Pancreas (tissue), 10 donors: Measurements from ENCODE around the gene GP1BB. TPM values are rescaled to one million over a fixed set of nuclear protein-coding genes. Genes with fewer than 3 reads are reported as not detected.

Source experiments
- ATAC-seq, 4 donors: fragments of 200-7000 bp; cut with Tn5 transposase; one replicate each; pipeline versions ENCODE4 v1.8.0 to v1.9.1; 2020; ENCODE audit warnings: mild to moderate bottlenecking in 4 of 4, moderate library complexity in 4 of 4
- DNase-seq, 6 donors: peaks; one replicate each; pipeline ENCODE4 v3.0.0-alpha.2; 2020
- FAIRE-seq: peaks from 2 replicates; lab custom pipeline; 2012; peaks lifted over from hg19 to GRCh38; lab: Jason Lieb, UNC
- H3K27ac ChIP-seq, 4 donors: fragments of 200-600 bp; sonication (generic); 1 replicate in 3 of 4; 2 replicates in 1 of 4; pipeline versions ENCODE4 v1.5.0 to v1.8.0; 2020
- H3K27me3 ChIP-seq, 4 donors: fragments of 200-600 bp; one replicate each; pipeline ENCODE4 v1.8.0; 2021
- H3K36me3 ChIP-seq, 3 donors: fragments of 200-600 bp; sonication (generic) in 1 of 3; one replicate each; pipeline versions ENCODE4 v1.5.0 to v1.8.0; 2020 to 2021
- H3K4me1 ChIP-seq, 3 donors: fragments of 200-600 bp; one replicate each; pipeline ENCODE4 v1.8.0; 2021
- H3K4me3 ChIP-seq, 4 donors: fragments of 200-600 bp; sonication (generic) in 2 of 4; one replicate each; pipeline versions ENCODE4 v1.5.0 to v1.8.0; 2020 to 2021
- H3K9me3 ChIP-seq, 4 donors: fragments of 200-600 bp; one replicate each; pipeline ENCODE4 v1.8.0; 2021
- WGBS, 2 donors: extraction: QIAGEN DNeasy Blood & Tissue Kit; methylation state at CpG; one replicate each; pipeline ENCODE4 v1.1.7; 2013; 5-methylcytosine and 5-hydroxymethylcytosine counted together
- intact Hi-C, 3 donors: fragments of 100-400 bp; cut with DNase I; formaldehyde crosslinking; loops; one replicate each; pipeline versions ENCODE4 v1.11.1 to v1.14.2; 2022
- polyA plus RNA-seq, 2 donors: library from polyadenylated mRNA; stranded (reverse); fragments of 200-250 nt; gene quantifications; one replicate each; pipeline ENCODE4 v1.2.3, GENCODE V29; 2013
- total RNA-seq, 6 donors: library from RNA; stranded (reverse); fragmentation: NEBNext Ultra II Directional in 4 of 6; extraction: Animal tissue kit (Norgen Biotek cat#: 25700) in 4 of 6; gene quantifications; one replicate each; pipeline versions ENCODE4 v1.2.1 to v1.2.4, GENCODE V29; 2021 to 2023
- TF ChIP-seq, protein P1 (sequence below), 4 donors: fragments of 200-600 bp; sonication (generic) in 3 of 4; IDR thresholded peaks; one replicate each; pipeline versions ENCODE4 v1.5.0 to v1.8.0; 2021; ENCODE audit warnings: antibody characterized with exemption in 4 of 4
- donor health status: healthy with polysubstance abuse.
- donor health status: DM: no; HTN: no; CAD: no; lungs with moderate emphysema.
- donor health status: DM: no; HTN: no; CAD: no.
- donor health status: control.
- donor health status: control.
- donor health status: Bipolar disorder and iron deficiency.
- donor health status: DM: yes; HTN: yes; CAD: no.
- donor health status: DM: no; HTN: no; CAD: no.
- donor health status: DM: no; HTN: no; CAD: no.
- donor health status: DM: yes; HTN: yes; CAD: no.

GP1BB gene
- total and polyA plus RNA-seq, 8 donors, result 1.2 to 21.2 (median 1.5) TPM; not detected in 2

DNA sequence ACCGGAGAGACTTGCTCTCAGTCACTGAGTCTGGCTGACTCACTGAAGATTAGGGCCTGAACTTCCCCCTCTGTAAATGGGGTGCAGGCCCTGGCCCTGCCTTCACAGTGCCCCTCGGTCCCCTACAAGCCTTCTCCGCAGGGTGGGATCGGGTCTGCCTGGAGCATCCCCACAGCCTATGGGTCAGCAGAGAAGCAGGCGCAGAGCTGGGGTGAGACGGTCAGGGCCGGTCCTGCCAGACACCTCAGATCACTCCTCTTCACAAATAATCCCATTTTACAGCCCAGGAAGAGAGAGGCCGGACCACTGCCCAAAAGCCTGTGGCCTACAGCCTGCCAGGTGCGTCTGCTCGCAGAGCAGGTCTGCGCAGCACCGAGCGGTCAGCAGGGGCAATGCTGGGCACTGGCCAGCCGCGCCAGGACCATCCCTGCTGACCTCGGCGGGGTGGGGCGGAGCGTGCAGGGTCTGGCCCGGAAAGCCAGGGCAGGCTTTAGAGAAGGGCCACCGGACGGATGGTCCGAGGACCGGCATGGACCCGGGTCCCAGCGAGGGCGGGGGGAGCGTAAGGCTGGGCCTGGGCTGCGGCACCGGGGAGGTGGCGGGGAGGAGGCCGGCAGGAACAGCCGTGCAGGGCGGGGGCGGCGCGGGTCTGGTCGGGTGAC is 9.6 kb upstream of the GP1BB start:
- 14 to 17% methylated on average over 31 to 38 of the region's 38 CpGs for WGBS, 2 donors
- Histone ChIP-seq H3K36me3 (no peaks in the 10 kb centered on the region), H3K27ac (no peak overlapping the region), H3K4me3 (peak overlapping the region; percentile 16 to 60 (median 40)), H3K27me3 (no peaks in the 10 kb centered on the region), H3K4me1 (peaks cover 0 to 3% (median 0%) of the 10 kb centered on the region in 3 donors), H3K9me3 (no peaks in the 10 kb centered on the region)
- peak; percentile 16 to 44 (median 32) for ATAC-seq
- DNase-seq, result peak in 3 of 6 donors; percentile 56 to 79 (median 76)
- intact Hi-C loops, result no loop called here
- TF ChIP-seq, protein P1, sequence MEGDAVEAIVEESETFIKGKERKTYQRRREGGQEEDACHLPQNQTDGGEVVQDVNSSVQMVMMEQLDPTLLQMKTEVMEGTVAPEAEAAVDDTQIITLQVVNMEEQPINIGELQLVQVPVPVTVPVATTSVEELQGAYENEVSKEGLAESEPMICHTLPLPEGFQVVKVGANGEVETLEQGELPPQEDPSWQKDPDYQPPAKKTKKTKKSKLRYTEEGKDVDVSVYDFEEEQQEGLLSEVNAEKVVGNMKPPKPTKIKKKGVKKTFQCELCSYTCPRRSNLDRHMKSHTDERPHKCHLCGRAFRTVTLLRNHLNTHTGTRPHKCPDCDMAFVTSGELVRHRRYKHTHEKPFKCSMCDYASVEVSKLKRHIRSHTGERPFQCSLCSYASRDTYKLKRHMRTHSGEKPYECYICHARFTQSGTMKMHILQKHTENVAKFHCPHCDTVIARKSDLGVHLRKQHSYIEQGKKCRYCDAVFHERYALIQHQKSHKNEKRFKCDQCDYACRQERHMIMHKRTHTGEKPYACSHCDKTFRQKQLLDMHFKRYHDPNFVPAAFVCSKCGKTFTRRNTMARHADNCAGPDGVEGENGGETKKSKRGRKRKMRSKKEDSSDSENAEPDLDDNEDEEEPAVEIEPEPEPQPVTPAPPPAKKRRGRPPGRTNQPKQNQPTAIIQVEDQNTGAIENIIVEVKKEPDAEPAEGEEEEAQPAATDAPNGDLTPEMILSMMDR (IDR thresholded peaks at IDR 0.05), result no peak
- no peak for FAIRE-seq

DNA sequence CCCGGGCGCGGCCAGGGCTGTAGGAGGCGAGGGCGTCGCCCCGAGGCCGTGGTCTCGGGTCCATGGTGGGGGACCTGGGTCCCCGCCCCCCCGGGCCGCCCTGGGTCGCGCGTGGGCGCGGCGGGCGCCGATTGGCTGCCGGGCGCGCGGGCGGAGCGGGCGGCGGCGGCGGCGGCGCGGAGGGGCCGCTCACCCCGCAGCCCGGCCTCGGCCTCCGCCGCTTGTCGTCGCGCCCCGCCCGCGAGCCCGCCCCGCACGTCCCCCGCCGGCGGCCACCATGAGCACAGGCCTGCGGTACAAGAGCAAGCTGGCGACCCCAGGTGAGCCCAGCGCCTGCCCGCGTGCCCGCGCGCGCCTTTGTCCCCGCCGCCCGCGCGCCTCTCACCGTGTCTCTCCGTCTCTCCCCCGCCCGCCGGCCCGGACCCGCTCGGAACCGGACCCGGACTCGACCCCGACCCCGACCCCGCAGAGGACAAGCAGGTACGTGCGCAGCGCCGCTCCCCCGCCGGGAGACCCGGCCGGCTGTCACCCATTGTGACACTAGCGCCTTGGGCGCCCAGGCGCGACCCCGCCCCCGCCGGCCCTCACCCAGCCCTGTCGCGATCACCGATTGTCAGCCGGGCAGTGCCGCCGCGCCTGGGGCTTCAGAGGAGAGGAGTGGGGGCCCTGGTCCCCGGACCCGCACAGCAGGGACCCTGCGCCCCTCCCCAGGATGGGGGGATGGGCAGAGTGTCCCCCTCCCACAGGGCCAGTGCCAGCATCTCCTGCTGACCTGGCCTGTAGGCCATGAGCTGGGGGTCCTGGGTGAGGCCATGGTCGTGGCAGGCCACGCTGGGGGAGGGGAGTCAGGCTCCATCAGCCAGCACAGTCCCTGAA is 8.8 kb upstream of the GP1BB start, which contains the start of gene SEPTIN5:
Gene SEPTIN5 (plus strand): TSS at position 192 of the 876 bp plus-strand sequence. CDS start 86 bp downstream, at position 278.
- Histone ChIP-seq H3K9me3 (no peaks in the 10 kb centered on the region), H3K4me1 (peaks cover 0 to 3% (median 0%) of the 10 kb centered on the region in 3 donors), H3K27ac (no peak within 1 kb of the TSS), H3K36me3 (no peaks in the 10 kb centered on the region), H3K4me3 (peak within 1 kb of the TSS; percentile 33 to 60 (median 44)), H3K27me3 (no peaks in the 10 kb centered on the region)
- 1 to 2% methylated on average over 57 to 106 of the region's 106 CpGs for WGBS, 2 donors
- FAIRE-seq, result no peak
- ATAC-seq, result peak in 3 of 4 donors; percentile 10 to 26 (median 11)
- peak in 2 of 6 donors; percentile 15 to 82 for DNase-seq
- TF ChIP-seq, protein P1 (IDR thresholded peaks at IDR 0.05), result no peak
- intact Hi-C loops, result no loop called here

DNA sequence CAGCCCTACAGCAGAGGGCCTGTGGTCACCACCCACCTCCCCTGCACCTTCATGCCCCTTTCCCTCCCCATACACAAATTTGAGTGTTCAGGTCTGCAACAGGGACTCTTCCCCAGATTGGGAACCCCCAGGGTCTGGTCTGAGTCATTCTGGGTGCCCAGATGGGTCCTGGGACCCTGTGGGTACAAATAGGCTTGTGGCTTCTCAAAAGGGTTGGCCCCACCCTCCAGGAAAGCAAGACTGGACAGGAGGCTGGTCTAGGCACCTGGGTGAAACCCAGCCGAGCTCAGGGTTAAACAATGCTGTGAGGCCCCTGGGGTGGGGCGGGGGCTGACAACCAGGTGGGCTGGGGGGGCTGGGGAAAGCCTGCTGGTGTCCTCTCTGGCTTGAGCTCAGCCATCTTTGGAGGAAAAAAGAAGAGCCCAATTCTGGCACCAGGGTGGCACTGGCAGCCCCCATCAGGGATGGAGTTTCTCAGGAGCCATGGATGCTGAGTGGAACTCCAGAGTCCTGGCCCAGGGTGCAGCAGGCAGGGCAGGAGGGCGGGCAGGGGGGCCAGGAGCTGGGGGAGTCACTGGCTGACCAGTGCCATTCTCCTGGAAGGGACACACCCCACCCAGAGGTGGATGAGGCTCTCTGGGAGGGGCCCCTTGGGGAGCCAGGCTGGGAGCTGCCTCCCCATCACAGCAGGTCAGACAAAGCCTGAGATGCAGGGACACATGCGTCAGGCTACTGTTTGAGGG is 8.0 kb upstream of the GP1BB start:
- TF ChIP-seq, protein P1 (IDR thresholded peaks at IDR 0.05), result no peak
- no peaks in the 10 kb centered on the region for H3K36me3 ChIP-seq
- WGBS, 2 donors, result 81% methylated on average over 4 of the region's 4 CpGs
- intact Hi-C loops, result no loop called here
- peaks cover 0 to 3% (median 0%) of the 10 kb centered on the region in 3 donors for H3K4me1 ChIP-seq
- H3K4me3 ChIP-seq, result peak overlapping the region; percentile 33 to 60 (median 44)
- H3K27ac ChIP-seq, result no peak overlapping the region
- H3K9me3 ChIP-seq, result no peaks in the 10 kb centered on the region
- no peak for ATAC-seq
- DNase-seq, result peak in 1 of 6 donors; percentile 55
- no peaks in the 10 kb centered on the region for H3K27me3 ChIP-seq
- no peak for FAIRE-seq

DNA sequence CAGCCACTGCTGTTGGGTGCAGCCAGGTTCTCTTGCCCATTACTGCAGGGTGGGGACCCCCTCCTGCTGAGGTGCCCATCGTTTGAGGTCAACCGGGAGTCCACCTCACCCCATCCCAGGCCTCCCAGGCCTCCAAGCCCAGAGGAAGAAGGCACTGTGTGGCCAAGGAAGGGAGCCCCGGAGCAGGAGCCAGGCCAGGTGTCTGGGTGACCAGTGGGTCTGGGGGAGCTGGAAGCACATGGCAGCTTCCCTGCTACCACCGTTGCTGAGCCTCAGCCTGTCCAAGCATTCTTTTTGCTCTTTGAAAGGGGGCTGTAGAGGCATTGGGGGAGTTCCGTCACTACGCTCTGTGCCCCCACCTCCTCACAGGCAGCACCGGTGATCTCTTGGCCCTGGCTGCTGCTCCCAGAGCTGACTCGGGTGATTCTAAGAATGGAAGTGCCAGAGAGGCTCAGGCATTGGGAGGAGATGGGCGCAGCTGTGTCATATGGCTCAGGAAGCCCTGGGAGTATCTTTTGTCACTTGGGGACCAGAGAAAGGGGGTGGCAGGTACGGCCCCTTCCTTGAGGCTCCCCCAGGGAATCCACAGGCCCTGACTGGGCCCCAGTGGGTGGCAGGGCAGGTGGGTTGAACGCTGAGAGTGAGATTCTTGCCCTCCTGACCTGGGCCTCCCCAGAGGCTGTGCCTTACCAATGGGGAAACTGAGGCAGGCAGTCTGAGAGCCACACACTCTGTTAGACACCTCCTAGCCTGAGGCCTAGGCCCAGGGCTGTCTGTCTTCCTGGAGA is 7.1 kb upstream of the GP1BB start:
- WGBS, 2 donors, result 80 to 87% methylated on average over 11 of the region's 11 CpGs
- Histone ChIP-seq H3K4me3 (no peak overlapping the region), H3K27me3 (no peaks in the 10 kb centered on the region), H3K9me3 (no peaks in the 10 kb centered on the region), H3K27ac (no peak overlapping the region), H3K36me3 (no peaks in the 10 kb centered on the region), H3K4me1 (peaks cover 0 to 3% (median 0%) of the 10 kb centered on the region in 3 donors)
- intact Hi-C loops, result no loop called here
- FAIRE-seq, result no peak
- TF ChIP-seq, protein P1 (IDR thresholded peaks at IDR 0.05), result no peak
- peak in 1 of 6 donors; percentile 63 for DNase-seq
- ATAC-seq, result no peak
